Activated CD4-positive, alpha-beta T cell treated with anti-CD3 and anti-CD28 coated beads, Interleukin-2, amount 50 U/mL, for 16 hours (primary cell): ENCODE results near the gene ZNF613.
"Not testable (repeated sequence)": the region's sequence is repeated elsewhere in the genome, so short reads cannot be mapped to it uniquely, and the experiment has no call there.

ENCODE experiments used
- DNase-seq: peaks from one replicate; pipeline ENCODE4 v3.0.0-alpha.2; 2020

Gene ZNF613

GRCh38 chr19:51926784-51927741 lies at the start of gene ZNF613:
Gene ZNF613, plus strand, starts transcription at chr19:51927472. Its CDS starts 8,749 bp downstream, at chr19:51936221.
- peak; percentile 88 for DNase-seq

DNA sequence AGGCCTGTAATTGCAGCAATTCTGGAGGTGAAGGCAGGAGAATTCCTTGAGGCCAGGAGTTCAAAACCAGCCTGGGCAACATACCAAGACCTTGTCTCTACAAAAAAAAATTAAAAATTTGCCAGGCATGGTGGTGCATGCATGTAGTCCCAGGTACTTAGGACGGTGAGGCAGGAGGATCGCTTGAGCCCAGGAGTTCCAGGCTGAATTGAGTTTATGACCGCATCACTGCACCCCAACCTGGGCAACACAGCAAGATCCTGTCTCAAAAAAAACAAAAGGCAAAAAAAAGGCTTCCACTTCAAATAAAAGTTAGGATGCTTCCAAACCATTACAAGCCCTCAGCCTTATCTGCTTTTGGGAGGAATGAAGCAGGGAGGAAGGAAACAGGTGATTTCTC lies 44.8 kb upstream of the ZNF613 start:
- DNase-seq: no peak

DNA sequence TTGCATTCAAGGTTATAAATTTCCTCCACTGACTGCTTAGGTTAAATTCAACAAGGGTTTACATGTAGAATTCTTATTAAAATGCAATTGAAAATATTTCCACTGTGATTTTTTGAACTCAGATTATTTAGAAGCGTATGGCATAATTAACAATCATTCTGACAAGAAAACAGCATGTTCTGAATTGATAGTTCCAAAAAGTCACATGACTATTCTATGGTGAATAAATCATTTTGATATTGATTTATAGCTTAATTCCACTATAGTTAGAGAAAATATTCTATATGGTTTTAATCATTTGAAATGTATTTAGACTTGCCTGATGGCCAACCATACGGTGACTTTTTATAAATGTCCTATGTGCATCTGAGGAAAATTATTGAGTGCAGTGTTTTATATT lies 42.6 kb upstream of the ZNF613 start:
- no peak for DNase-seq

DNA sequence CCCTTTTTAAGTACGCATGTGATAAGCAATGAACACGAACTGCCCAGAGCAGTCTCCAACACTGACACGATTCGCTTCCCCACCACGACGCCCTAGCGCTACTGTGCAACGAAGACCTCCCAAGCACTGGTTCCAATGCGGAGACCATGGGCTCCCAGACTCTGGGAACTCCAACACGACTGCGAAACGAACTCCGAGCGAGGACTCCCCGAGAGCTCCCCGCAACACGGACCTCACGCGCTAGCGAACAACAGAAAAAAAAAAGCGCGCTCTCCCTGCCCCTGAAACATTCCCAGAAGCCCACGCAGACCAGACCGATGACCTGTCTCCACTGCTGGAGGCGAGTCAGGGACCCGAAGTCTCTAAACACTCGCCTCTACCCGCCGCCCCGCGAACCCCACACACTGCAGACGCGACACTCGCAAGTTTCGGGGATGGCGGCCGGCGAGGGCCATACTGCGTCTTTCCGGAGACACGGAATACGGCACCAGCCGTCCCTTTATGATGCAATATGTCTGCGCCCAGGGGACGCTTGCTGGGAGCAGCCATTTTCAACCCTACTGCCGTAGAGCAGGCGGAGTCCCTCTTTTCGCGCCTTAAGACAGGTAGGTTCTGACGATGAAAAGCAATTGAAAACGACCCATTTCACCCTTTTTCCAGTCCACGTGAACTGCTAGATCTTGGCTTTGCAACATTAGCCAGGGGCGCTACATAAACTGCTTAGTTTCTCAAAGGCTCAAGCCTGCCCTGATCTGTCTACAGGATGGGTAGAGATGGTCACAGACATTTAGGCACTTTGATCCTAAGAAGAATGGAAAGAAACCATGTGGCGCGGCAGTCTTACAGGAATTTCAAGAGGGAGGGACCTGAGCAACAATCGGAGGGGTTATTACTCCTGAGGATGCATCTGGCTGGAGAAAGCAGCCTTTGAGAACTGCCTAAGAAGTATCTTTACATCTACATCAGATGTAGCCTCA lies 39.5 kb upstream of the ZNF613 start, which contains the start of gene ZNF577:
ZNF577 (minus strand) TSS at position 430 of the 977 bp plus-strand sequence. CDS start 7,569 bp downstream, outside the sequence.
- peak; percentile 64 for DNase-seq

- DNase-seq: no peak
Observed at GRCh38 chr19:51889934-51890333, 37.3 kb upstream of the ZNF613 start.

GRCh38 chr19:51891193-51891747 lies 36.0 kb upstream of the ZNF613 start:
- no peak for DNase-seq

DNA sequence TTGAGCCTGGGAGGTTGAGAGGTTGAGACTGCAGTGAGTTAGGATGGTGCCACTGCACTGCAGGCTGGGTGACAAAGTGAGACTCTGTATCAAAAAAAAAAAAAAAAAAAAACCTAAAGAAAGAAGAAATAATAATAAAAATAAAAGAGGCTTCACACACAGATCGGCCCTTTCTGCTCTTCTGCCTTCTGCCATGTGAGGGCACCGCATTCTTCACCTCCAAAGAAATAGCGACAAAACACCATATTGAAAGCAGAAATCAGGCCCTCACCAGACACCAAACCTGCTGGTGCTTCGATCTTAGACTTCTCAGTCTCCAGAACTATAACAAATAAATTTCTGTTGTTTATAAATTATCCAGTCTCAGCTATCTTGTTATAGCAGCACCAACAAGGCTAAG lies 25.4 kb upstream of the ZNF613 start:
- DNase-seq: no peak

- DNase-seq: no peak
Observed at GRCh38 chr19:51903192-51903591, 24.1 kb upstream of the ZNF613 start.

DNA sequence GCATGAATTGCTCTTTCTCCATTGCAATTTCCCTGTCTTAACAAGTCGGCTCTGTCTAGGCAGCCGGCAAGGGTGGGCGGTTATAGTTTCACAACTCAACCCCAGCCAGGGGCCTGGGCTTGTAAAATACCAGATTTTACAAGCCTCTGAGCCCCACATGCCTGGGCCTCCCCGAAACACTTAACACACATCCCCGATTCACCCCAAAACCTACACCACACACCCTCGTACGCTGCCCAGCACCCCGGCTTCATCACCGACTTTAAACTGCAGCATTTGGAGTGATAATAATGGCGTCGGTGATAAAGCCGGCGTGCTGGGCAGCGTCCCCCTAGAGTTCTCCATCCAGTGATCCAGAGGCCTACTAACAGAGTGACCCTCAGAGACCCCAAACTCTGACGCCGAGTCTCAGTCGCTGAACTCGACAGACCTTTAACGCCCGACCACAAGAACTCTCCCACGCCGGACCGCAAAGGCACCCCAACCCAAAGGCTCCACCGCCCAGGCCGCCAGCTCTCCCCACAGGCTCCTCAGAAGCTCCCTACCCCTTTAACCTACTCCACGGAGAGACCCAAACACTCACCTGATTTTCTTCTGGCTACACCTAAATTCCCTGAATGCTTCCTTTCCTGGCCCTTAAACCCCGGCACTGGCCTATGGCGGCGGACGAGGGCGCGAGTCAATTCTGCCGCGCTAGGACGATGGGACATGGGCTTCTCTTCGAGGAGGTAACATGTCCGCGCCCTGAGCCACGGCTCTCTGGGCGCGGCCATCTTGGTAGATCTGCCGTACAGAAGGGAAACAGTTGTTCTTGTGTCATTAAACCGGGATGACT lies 22.7 kb upstream of the ZNF613 start, which contains the start of gene ZNF649:
ZNF649 (minus strand) TSS at position 687 of the 835 bp plus-strand sequence. CDS start 4,910 bp downstream, outside the sequence.
- DNase-seq: peak; percentile 83

- DNase-seq: no peak
Observed at GRCh38 chr19:51905206-51905605, 22.1 kb upstream of the ZNF613 start.

- not testable (repeated sequence) for DNase-seq
Observed at GRCh38 chr19:51905639-51906038, 21.6 kb upstream of the ZNF613 start.

- DNase-seq: not testable (repeated sequence)
Observed at GRCh38 chr19:51906108-51906507, 21.2 kb upstream of the ZNF613 start.

GRCh38 chr19:51907981-51908380 lies 19.3 kb upstream of the ZNF613 start:
- not testable (repeated sequence) for DNase-seq

- no peak for DNase-seq
Observed at GRCh38 chr19:51915324-51915867, 11.9 kb upstream of the ZNF613 start.

GRCh38 chr19:51916167-51916566 lies 11.1 kb upstream of the ZNF613 start:
- no peak for DNase-seq

- DNase-seq: no peak
Observed at GRCh38 chr19:51919606-51920005, 7.7 kb upstream of the ZNF613 start.

GRCh38 chr19:51921949-51922348 lies 5.3 kb upstream of the ZNF613 start:
- DNase-seq: no peak

DNA sequence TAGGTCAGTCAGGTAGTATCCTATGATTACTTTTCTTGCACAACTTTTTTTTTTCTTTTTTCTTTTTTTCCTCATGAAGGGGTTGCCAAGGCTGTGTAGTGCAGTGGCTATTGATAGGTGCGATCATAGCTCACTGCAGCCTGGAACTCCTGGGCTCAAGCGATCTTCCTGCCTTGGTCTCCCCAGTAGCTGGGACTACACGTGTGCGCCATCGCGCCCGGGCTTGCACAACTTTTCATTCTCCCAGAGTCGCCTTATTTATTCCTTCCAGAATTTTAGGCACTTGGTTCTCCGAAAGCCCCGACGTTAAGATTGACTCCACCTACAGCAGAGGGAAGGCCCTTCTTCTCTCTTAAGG lies 867 bp upstream of the ZNF613 start:
- DNase-seq: no peak

DNA sequence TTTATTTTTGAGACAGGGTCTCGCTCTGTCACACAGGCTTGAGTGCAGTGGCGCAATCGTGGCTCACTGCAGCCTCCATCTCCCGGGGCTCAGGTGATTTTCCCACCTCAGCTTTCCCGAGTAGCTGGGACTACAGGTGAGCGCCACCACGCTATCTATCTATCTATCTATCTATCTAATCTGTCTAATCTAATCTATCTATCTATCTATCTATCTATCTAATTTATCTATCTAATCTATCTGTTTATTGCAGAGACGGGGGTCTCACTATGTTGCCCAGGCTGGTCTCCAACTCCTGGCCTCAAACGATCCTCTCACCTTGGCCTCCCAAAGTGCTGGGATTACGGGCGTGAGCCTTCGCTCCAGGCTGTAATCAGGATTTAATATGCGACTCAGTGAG lies 587 bp downstream of the ZNF613 start:
- DNase-seq: no peak

GRCh38 chr19:51931921-51932320 lies 4.6 kb downstream of the ZNF613 start:
- no peak for DNase-seq

DNA sequence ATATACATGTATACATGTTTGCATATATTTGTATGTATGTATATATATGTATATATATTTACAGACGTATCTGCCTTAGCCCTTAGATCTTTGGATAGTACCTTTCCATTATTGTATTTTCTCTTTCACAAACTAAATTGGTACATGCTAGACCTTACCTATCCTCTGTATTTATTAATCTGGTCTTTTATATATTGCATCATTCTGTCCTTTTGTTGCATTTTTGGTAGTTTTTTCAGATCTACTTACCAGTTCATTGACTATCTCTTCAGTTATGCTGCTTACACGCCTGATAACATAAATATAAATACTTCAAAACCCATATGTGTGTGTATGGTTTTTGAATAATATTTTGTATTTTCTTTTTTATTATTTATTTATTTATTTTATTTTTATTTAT lies 11.7 kb downstream of the ZNF613 start:
- no peak for DNase-seq
